ENCODE results near the gene ZNF79.

GRCh38 chr9:127467621-127468020 lies 43.4 kb downstream of the ZNF79 start:
- no peak for TF ChIP-seq CTCF (IDR thresholded peaks at IDR 0.05)
- no peak for TF ChIP-seq POLR2A (IDR thresholded peaks at IDR 0.05)
- no peak for TF ChIP-seq EP300 (IDR thresholded peaks at IDR 0.05)
